Calu3 (cell line): Measurements from ENCODE around the gene TNF. TPM values are rescaled to one million over a fixed set of nuclear protein-coding genes. Genes with fewer than 3 reads are reported as not detected.

Experiments used
- BruUV-seq: library from RNA; stranded (reverse); fragments of 400-500 nt; replicated peaks from 2 replicates; lab custom pipeline; 2021; lab: Mats Ljungman, UMichigan
- CTCF ChIA-PET: fragments of 300-600 bp; sonication (Branson Sonifier 250); formaldehyde crosslinking; loops from one replicate; lab custom pipeline; 2022; ENCODE audit warnings: antibody characterized with exemption; lab: Charles Lee
- DNase-seq: peaks from one replicate; pipeline ENCODE4 v3.0.0; 2022
- H3K27ac Mint-ChIP-seq: one replicate; pipeline ENCODE4 v1.8.0; 2022; ENCODE audit warnings: mixed read lengths; ENCODE audit not compliant: unreplicated experiment
- H3K27me3 Mint-ChIP-seq: one replicate; pipeline ENCODE4 v1.8.0; 2022; ENCODE audit warnings: mixed read lengths; ENCODE audit not compliant: unreplicated experiment
- H3K36me3 Mint-ChIP-seq: one replicate; pipeline ENCODE4 v1.8.0; 2022; ENCODE audit warnings: mild to moderate bottlenecking, moderate library complexity, mixed read lengths; ENCODE audit not compliant: insufficient read depth, unreplicated experiment
- H3K4me1 Mint-ChIP-seq: one replicate; pipeline ENCODE4 v1.8.0; 2022; ENCODE audit warnings: mild to moderate bottlenecking, low read depth, mixed read lengths; ENCODE audit not compliant: unreplicated experiment
- H3K4me3 Mint-ChIP-seq: one replicate; pipeline ENCODE4 v1.8.0; 2022; ENCODE audit warnings: mild to moderate bottlenecking, low read depth, moderate library complexity, mixed read lengths; ENCODE audit not compliant: unreplicated experiment
- H3K9me3 Mint-ChIP-seq: one replicate; pipeline ENCODE4 v1.8.0; 2022; ENCODE audit warnings: low read depth, mixed read lengths; ENCODE audit not compliant: unreplicated experiment
- intact Hi-C: fragments of 100-400 bp; cut with micrococcal nuclease; formaldehyde crosslinking; loops from one replicate; pipeline ENCODE4 v1.10.0; 2022; ENCODE audit not compliant: unreplicated experiment
- total RNA-seq: library from RNA; stranded (reverse); gene quantifications from 2 replicates; pipeline ENCODE4 v1.2.3, GENCODE V29; 2022
- TF ChIP-seq, protein P1 (sequence below): fragments of 200-600 bp; IDR thresholded peaks from one replicate; pipeline ENCODE4 v1.8.0; 2022; ENCODE audit warnings: antibody characterized with exemption; ENCODE audit not compliant: unreplicated experiment

Gene TNF
- total RNA-seq, 1 experiment from 2014 or later: 0.68 TPM

DNA sequence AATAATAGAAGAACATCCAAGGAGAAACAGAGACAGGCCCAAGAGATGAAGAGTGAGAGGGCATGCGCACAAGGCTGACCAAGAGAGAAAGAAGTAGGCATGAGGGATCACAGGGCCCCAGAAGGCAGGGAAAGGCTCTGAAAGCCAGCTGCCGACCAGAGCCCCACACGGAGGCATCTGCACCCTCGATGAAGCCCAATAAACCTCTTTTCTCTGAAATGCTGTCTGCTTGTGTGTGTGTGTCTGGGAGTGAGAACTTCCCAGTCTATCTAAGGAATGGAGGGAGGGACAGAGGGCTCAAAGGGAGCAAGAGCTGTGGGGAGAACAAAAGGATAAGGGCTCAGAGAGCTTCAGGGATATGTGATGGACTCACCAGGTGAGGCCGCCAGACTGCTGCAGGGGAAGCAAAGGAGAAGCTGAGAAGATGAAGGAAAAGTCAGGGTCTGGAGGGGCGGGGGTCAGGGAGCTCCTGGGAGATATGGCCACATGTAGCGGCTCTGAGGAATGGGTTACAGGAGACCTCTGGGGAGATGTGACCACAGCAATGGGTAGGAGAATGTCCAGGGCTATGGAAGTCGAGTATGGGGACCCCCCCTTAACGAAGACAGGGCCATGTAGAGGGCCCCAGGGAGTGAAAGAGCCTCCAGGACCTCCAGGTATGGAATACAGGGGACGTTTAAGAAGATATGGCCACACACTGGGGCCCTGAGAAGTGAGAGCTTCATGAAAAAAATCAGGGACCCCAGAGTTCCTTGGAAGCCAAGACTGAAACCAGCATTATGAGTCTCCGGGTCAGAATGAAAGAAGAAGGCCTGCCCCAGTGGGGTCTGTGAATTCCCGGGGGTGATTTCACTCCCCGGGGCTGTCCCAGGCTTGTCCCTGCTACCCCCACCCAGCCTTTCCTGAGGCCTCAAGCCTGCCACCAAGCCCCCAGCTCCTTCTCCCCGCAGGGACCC, 981 bp upstream of the TNF start:
- Mint-ChIP-seq H3K4me1 (no peaks in the 10 kb centered on the region), H3K27me3 (peaks cover 58% of the 10 kb centered on the region), H3K9me3 (no peaks in the 10 kb centered on the region), H3K36me3 (no peaks in the 10 kb centered on the region), H3K4me3 (no peak overlapping the region), H3K27ac (no peak overlapping the region)
- BruUV-seq: no TSS peak
- CTCF ChIA-PET: interaction anchor here (0.5 to 2.3 kb wide), 6 partner anchors 9 to 27 kb away, joined by 3 to 8 read pairs (median 4); partner anchors contain the start of gene NFKBIL1
- no peak for DNase-seq
- intact Hi-C loops: no loop called here
- TF ChIP-seq, protein P1, sequence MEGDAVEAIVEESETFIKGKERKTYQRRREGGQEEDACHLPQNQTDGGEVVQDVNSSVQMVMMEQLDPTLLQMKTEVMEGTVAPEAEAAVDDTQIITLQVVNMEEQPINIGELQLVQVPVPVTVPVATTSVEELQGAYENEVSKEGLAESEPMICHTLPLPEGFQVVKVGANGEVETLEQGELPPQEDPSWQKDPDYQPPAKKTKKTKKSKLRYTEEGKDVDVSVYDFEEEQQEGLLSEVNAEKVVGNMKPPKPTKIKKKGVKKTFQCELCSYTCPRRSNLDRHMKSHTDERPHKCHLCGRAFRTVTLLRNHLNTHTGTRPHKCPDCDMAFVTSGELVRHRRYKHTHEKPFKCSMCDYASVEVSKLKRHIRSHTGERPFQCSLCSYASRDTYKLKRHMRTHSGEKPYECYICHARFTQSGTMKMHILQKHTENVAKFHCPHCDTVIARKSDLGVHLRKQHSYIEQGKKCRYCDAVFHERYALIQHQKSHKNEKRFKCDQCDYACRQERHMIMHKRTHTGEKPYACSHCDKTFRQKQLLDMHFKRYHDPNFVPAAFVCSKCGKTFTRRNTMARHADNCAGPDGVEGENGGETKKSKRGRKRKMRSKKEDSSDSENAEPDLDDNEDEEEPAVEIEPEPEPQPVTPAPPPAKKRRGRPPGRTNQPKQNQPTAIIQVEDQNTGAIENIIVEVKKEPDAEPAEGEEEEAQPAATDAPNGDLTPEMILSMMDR: no peak

DNA sequence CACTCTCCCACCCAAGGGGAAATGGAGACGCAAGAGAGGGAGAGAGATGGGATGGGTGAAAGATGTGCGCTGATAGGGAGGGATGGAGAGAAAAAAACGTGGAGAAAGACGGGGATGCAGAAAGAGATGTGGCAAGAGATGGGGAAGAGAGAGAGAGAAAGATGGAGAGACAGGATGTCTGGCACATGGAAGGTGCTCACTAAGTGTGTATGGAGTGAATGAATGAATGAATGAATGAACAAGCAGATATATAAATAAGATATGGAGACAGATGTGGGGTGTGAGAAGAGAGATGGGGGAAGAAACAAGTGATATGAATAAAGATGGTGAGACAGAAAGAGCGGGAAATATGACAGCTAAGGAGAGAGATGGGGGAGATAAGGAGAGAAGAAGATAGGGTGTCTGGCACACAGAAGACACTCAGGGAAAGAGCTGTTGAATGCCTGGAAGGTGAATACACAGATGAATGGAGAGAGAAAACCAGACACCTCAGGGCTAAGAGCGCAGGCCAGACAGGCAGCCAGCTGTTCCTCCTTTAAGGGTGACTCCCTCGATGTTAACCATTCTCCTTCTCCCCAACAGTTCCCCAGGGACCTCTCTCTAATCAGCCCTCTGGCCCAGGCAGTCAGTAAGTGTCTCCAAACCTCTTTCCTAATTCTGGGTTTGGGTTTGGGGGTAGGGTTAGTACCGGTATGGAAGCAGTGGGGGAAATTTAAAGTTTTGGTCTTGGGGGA, 754 bp downstream of the TNF start:
- CTCF ChIA-PET: interaction anchor here (0.6 to 1.8 kb wide), 7 partner anchors 14 to 384 kb away, joined by 3 to 5 read pairs (median 4); partner anchors contain the start of gene NFKBIL1
- intact Hi-C loops: no loop called here
- Mint-ChIP-seq H3K27me3 (peaks cover 60% of the 10 kb centered on the region), H3K4me3 (no peak overlapping the region), H3K9me3 (no peaks in the 10 kb centered on the region), H3K27ac (no peak overlapping the region), H3K4me1 (peaks cover 9% of the 10 kb centered on the region), H3K36me3 (peaks cover 5% of the 10 kb centered on the region)
- TF ChIP-seq, protein P1: no peak
- BruUV-seq: no TSS peak
- DNase-seq: no peak

DNA sequence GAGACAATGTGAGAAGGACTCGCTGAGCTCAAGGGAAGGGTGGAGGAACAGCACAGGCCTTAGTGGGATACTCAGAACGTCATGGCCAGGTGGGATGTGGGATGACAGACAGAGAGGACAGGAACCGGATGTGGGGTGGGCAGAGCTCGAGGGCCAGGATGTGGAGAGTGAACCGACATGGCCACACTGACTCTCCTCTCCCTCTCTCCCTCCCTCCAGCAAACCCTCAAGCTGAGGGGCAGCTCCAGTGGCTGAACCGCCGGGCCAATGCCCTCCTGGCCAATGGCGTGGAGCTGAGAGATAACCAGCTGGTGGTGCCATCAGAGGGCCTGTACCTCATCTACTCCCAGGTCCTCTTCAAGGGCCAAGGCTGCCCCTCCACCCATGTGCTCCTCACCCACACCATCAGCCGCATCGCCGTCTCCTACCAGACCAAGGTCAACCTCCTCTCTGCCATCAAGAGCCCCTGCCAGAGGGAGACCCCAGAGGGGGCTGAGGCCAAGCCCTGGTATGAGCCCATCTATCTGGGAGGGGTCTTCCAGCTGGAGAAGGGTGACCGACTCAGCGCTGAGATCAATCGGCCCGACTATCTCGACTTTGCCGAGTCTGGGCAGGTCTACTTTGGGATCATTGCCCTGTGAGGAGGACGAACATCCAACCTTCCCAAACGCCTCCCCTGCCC, 1.7 kb downstream of the TNF start:
- CTCF ChIA-PET: interaction anchor here (0.6 to 1.8 kb wide), 5 partner anchors 13 to 384 kb away, joined by 3 to 5 read pairs (median 3); no protein-coding TSS in a partner anchor
- Mint-ChIP-seq H3K4me3 (no peak overlapping the region), H3K36me3 (peaks cover 13% of the 10 kb centered on the region), H3K9me3 (no peaks in the 10 kb centered on the region), H3K27me3 (peaks cover 66% of the 10 kb centered on the region), H3K27ac (no peak overlapping the region), H3K4me1 (peaks cover 18% of the 10 kb centered on the region)
- BruUV-seq: no TSS peak
- DNase-seq: no peak
- TF ChIP-seq, protein P1: no peak
- intact Hi-C loops: no loop called here

DNA sequence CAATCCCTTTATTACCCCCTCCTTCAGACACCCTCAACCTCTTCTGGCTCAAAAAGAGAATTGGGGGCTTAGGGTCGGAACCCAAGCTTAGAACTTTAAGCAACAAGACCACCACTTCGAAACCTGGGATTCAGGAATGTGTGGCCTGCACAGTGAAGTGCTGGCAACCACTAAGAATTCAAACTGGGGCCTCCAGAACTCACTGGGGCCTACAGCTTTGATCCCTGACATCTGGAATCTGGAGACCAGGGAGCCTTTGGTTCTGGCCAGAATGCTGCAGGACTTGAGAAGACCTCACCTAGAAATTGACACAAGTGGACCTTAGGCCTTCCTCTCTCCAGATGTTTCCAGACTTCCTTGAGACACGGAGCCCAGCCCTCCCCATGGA, 2.2 kb downstream of the TNF start:
- TF ChIP-seq, protein P1: no peak
- peaks cover 13% of the 10 kb centered on the region for H3K36me3 Mint-ChIP-seq
- CTCF ChIA-PET: interaction anchor here (1.5 to 1.8 kb wide), 2 partner anchors 12 to 21 kb away, joined by 5 read pairs; no protein-coding TSS in a partner anchor
- no peaks in the 10 kb centered on the region for H3K9me3 Mint-ChIP-seq
- no peak overlapping the region for H3K4me3 Mint-ChIP-seq
- no peak overlapping the region for H3K27ac Mint-ChIP-seq
- peaks cover 23% of the 10 kb centered on the region for H3K4me1 Mint-ChIP-seq
- BruUV-seq: no TSS peak
- H3K27me3 Mint-ChIP-seq: peaks cover 66% of the 10 kb centered on the region
- intact Hi-C loops: no loop called here
- DNase-seq: no peak
